NCI-H2107 treated with DMSO at 0.1 percent for 48 hours (cell line): ENCODE measurements around the gene MRPS5.
A peak's percentile ranks its signal among the peaks of the same experiment; 100 is the strongest.

Experiments used
- DNase-seq: peaks from one replicate; lab custom pipeline; 2025; ENCODE audit not compliant: unreplicated experiment; lab: John Stamatoyannopoulos, UW

The MRPS5 gene

GRCh38 chr2:95091885-95092555 lies 29.6 kb downstream of the MRPS5 start:
- DNase-seq = no peak

- no peak for DNase-seq
Observed at GRCh38 chr2:95087379-95087778, 34.2 kb downstream of the MRPS5 start.

GRCh38 chr2:95086017-95086416 lies 35.6 kb downstream of the MRPS5 start:
- DNase-seq = no peak

GRCh38 chr2:95082477-95082876 lies 39.1 kb downstream of the MRPS5 start:
- DNase-seq = no peak

- DNase-seq = no peak
Observed at GRCh38 chr2:95079199-95079683, 42.4 kb downstream of the MRPS5 start.

- no peak for DNase-seq
Observed at GRCh38 chr2:95077861-95078603, 43.6 kb downstream of the MRPS5 start.

- DNase-seq = no peak
Observed at GRCh38 chr2:95077530-95077825, 44.1 kb downstream of the MRPS5 start.

GRCh38 chr2:95076705-95077529 lies 44.7 kb downstream of the MRPS5 start:
- DNase-seq = peak; percentile 53

- no peak for DNase-seq
Observed at GRCh38 chr2:95075440-95076132, 46.0 kb downstream of the MRPS5 start.

GRCh38 chr2:95074663-95075439 lies 46.8 kb downstream of the MRPS5 start:
- no peak for DNase-seq

- DNase-seq = no peak
Observed at GRCh38 chr2:95073856-95074662, 47.5 kb downstream of the MRPS5 start.

GRCh38 chr2:95072424-95072823 lies 49.2 kb downstream of the MRPS5 start:
- DNase-seq = no peak

- DNase-seq = no peak
Observed at GRCh38 chr2:95071856-95072255, 49.8 kb downstream of the MRPS5 start.

- DNase-seq = no peak
Observed at GRCh38 chr2:95069465-95069864, 52.1 kb downstream of the MRPS5 start.

- no peak for DNase-seq
Observed at GRCh38 chr2:95068256-95068655, 53.4 kb downstream of the MRPS5 start.

GRCh38 chr2:95063086-95063958 lies 58.3 kb downstream of the MRPS5 start:
- no peak for DNase-seq

- peak; percentile 20 for DNase-seq
Observed at GRCh38 chr2:95062242-95063085, 59.1 kb downstream of the MRPS5 start.
